ENCODE measurements around the gene RAP1GDS1.
"Not testable (repeated sequence)": the region's sequence is repeated elsewhere in the genome, so short reads cannot be mapped to it uniquely, and the experiment has no call there.

RAP1GDS1 gene

DNA sequence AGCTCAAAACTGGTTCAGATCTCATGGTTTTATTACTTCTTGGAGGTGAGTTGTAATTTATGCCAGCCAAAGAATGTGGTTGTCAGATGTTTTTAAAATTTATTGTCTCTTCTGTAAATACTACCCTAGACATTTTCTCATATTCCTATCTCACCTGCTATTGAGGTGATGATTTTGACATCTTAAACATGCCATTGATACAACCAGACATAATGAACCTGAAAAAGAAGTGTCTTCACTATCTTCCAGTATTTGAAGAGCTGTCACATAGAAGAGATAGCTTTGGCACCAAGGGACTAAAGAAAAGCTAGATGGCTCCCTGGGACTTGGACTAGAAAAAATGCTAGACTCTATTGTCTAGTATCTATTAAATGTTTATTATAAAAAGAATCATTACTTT lies 155.7 kb downstream of the RAP1GDS1 start:
- no peak for TF ChIP-seq ZNF565 (CRISPR knock-in tag; conservative IDR thresholded peaks at IDR 0.05; ENCODE audit: low read depth)
- TF ChIP-seq TOX (CRISPR knock-in tag; IDR thresholded peaks at IDR 0.05; ENCODE audit: borderline replicate concordance) = no peak
- TF ChIP-seq, protein P1, sequence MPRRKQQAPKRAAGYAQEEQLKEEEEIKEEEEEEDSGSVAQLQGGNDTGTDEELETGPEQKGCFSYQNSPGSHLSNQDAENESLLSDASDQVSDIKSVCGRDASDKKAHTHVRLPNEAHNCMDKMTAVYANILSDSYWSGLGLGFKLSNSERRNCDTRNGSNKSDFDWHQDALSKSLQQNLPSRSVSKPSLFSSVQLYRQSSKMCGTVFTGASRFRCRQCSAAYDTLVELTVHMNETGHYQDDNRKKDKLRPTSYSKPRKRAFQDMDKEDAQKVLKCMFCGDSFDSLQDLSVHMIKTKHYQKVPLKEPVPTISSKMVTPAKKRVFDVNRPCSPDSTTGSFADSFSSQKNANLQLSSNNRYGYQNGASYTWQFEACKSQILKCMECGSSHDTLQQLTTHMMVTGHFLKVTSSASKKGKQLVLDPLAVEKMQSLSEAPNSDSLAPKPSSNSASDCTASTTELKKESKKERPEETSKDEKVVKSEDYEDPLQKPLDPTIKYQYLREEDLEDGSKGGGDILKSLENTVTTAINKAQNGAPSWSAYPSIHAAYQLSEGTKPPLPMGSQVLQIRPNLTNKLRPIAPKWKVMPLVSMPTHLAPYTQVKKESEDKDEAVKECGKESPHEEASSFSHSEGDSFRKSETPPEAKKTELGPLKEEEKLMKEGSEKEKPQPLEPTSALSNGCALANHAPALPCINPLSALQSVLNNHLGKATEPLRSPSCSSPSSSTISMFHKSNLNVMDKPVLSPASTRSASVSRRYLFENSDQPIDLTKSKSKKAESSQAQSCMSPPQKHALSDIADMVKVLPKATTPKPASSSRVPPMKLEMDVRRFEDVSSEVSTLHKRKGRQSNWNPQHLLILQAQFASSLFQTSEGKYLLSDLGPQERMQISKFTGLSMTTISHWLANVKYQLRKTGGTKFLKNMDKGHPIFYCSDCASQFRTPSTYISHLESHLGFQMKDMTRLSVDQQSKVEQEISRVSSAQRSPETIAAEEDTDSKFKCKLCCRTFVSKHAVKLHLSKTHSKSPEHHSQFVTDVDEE (CRISPR knock-in tag; IDR thresholded peaks at IDR 0.05) = no peak
- TF ChIP-seq ZNF70 (CRISPR knock-in tag; IDR thresholded peaks at IDR 0.05) = no peak
- TF ChIP-seq ISL1 (CRISPR knock-in tag; IDR thresholded peaks at IDR 0.05) = no peak
- no peak for TF ChIP-seq BACH2 (CRISPR knock-in tag; IDR thresholded peaks at IDR 0.05; ENCODE audit: borderline replicate concordance)
- TF ChIP-seq, protein P2, sequence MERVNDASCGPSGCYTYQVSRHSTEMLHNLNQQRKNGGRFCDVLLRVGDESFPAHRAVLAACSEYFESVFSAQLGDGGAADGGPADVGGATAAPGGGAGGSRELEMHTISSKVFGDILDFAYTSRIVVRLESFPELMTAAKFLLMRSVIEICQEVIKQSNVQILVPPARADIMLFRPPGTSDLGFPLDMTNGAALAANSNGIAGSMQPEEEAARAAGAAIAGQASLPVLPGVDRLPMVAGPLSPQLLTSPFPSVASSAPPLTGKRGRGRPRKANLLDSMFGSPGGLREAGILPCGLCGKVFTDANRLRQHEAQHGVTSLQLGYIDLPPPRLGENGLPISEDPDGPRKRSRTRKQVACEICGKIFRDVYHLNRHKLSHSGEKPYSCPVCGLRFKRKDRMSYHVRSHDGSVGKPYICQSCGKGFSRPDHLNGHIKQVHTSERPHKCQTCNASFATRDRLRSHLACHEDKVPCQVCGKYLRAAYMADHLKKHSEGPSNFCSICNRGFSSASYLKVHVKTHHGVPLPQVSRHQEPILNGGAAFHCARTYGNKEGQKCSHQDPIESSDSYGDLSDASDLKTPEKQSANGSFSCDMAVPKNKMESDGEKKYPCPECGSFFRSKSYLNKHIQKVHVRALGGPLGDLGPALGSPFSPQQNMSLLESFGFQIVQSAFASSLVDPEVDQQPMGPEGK (CRISPR knock-in tag; IDR thresholded peaks at IDR 0.05; ENCODE audit: borderline replicate concordance) = no peak
- TF ChIP-seq ARNTL (CRISPR knock-in tag; IDR thresholded peaks at IDR 0.05; ENCODE audit: borderline replicate concordance, low read depth) = no peak
- TF ChIP-seq ZC3H10 (CRISPR knock-in tag; IDR thresholded peaks at IDR 0.05) = no peak
- no peak for TF ChIP-seq ESRRG (CRISPR knock-in tag; IDR thresholded peaks at IDR 0.05)
- TF ChIP-seq, protein P3, sequence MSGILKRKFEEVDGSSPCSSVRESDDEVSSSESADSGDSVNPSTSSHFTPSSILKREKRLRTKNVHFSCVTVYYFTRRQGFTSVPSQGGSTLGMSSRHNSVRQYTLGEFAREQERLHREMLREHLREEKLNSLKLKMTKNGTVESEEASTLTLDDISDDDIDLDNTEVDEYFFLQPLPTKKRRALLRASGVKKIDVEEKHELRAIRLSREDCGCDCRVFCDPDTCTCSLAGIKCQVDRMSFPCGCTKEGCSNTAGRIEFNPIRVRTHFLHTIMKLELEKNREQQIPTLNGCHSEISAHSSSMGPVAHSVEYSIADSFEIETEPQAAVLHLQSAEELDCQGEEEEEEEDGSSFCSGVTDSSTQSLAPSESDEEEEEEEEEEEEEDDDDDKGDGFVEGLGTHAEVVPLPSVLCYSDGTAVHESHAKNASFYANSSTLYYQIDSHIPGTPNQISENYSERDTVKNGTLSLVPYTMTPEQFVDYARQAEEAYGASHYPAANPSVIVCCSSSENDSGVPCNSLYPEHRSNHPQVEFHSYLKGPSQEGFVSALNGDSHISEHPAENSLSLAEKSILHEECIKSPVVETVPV (CRISPR knock-in tag; IDR thresholded peaks at IDR 0.05) = no peak
- no peak for ATAC-seq

DNA sequence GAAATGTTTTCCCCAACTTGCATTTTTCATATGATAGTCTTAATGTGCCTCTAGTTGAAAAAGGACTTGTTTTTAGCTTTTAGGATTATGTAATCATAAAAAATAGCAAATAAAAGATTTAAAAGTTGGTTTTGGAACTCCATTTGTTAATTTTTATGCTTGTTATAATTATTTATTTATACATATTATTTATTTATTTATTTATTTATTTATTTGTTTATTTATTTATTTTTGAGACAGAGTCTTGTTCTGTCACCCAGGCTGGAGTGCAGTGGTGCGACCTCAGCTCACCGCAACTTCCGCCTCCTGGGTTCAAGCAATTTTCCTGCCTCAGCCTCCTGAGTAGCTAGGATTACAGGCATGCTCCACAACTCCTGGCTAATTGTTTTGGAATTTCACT lies 159.0 kb downstream of the RAP1GDS1 start:
- not testable (repeated sequence) for ATAC-seq

DNA sequence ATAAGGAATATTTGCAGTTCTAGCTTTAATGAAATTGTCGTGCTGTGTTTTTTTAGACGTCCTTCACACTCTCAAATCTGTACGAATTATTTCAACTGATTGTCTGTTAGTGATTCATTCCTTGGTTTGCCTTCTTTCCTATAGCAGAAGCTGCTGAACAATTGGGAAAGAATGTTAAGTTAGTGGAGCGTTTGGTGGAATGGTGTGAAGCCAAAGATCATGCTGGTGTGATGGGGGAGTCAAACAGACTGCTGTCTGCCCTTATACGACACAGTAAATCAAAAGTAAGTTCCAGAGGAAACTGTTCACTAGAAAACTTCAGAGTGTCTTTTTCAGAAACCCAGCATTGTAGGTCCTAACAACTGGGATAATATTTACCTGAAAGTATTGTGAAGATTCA lies 159.9 kb downstream of the RAP1GDS1 start:
- no peak; the same call in 2 of the 3 replicates for ATAC-seq

DNA sequence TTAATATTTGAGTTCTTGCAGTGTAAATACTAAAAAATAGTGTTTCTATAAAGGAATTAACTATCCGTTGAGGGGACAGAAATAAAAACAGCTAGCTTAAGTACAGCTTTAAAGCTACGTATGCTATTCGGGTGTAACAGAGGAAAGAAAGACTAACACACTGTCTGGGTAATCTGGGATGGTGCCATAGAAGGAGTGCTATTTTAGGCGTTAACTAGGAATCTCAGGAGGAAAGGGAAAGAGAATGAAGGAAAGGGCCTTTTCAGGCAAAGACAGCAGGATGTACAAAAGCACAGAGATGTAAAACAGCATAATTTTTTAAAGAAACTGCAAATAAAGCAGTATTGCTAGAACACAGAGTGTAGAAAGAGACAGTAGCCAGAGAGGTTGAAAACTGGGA lies 161.8 kb downstream of the RAP1GDS1 start:
- ATAC-seq = no peak
- no peak for TF ChIP-seq ZFP3 (CRISPR knock-in tag; IDR thresholded peaks at IDR 0.05)
- no peak for TF ChIP-seq ESRRG (CRISPR knock-in tag; IDR thresholded peaks at IDR 0.05)
- TF ChIP-seq OSR1 (CRISPR knock-in tag; IDR thresholded peaks at IDR 0.05) = no peak
- TF ChIP-seq GLIS3 (CRISPR knock-in tag; IDR thresholded peaks at IDR 0.05) = no peak
- TF ChIP-seq ZNF8 (CRISPR knock-in tag; IDR thresholded peaks at IDR 0.05) = no peak
- TF ChIP-seq, protein P1 (CRISPR knock-in tag; IDR thresholded peaks at IDR 0.05) = no peak
- TF ChIP-seq, protein P3 (CRISPR knock-in tag; IDR thresholded peaks at IDR 0.05) = no peak
- TF ChIP-seq CSDC2 (CRISPR knock-in tag; IDR thresholded peaks at IDR 0.05) = no peak
- no peak for TF ChIP-seq ZNF70 (CRISPR knock-in tag; IDR thresholded peaks at IDR 0.05)

More for the DNA sequence above, 159.9 kb downstream of the RAP1GDS1 start:
- no peak for TF ChIP-seq BACH2 (CRISPR knock-in tag; IDR thresholded peaks at IDR 0.05; ENCODE audit: borderline replicate concordance)
- no peak for TF ChIP-seq TCF4 (CRISPR knock-in tag; IDR thresholded peaks at IDR 0.05; ENCODE audit: borderline replicate concordance)
- no peak for TF ChIP-seq ARNTL (CRISPR knock-in tag; IDR thresholded peaks at IDR 0.05; ENCODE audit: borderline replicate concordance, low read depth)

Data from SK-N-SH treated with all-trans-retinoic acid at 6 μM for 48 hours (cell line).